ENCODE data around the gene SIMC1. TPM values are rescaled to one million over a fixed set of nuclear protein-coding genes. Genes with fewer than 3 reads are reported as not detected.

The SIMC1 gene
- total RNA-seq, 1 donor from 2014 or later, result 11.5 TPM

GRCh38 chr5:176387384-176387925, 149.2 kb downstream of the SIMC1 start:
- no peak for DNase-seq (ENCODE audit: low spot score)

GRCh38 chr5:176388003-176388443, 149.8 kb downstream of the SIMC1 start:
- DNase-seq (ENCODE audit: low spot score), result no peak

- DNase-seq (ENCODE audit: low spot score), result peak; percentile 93
These were observed 150.4 kb downstream of the SIMC1 start, which contains the start of the genes HIGD2A and NOP16 for GRCh38 chr5:176388444-176389134. Gene HIGD2A (plus strand): TSS chr5:176388751. CDS start chr5:176388820, 69 bp downstream. Gene NOP16 (minus strand): TSS chr5:176388598. CDS start chr5:176388539, 59 bp downstream.

- DNase-seq (ENCODE audit: low spot score), result peak; percentile 98
These were observed 151.2 kb downstream of the SIMC1 start for GRCh38 chr5:176389135-176390123.

- DNase-seq (ENCODE audit: low spot score), result no peak
These were observed 153.3 kb downstream of the SIMC1 start for GRCh38 chr5:176391479-176391878.

- DNase-seq (ENCODE audit: low spot score), result no peak
These were observed 153.8 kb downstream of the SIMC1 start for GRCh38 chr5:176391999-176392398.

- DNase-seq (ENCODE audit: low spot score), result no peak
These were observed 154.3 kb downstream of the SIMC1 start for GRCh38 chr5:176392526-176392925.

DNA sequence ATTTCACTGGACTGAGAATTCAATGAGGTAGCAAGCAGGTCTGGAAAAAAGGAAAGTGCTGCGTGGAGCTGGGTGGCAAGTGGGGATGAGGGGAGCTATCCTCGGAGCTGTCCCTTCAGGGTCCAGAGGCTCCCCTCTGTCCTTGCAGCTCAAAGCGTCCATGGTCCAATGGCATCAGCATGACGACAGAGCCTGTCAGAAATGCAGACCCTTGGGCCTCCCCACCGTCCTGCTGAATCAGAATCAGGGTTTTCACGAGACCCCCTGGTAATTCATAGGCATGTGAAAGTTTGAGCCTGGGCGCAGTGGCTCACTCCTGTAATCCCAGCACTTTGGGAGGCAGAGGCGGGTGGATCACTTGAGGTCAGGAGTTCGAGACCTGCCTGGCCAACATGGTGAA, 155.9 kb downstream of the SIMC1 start:
- no peak for DNase-seq (ENCODE audit: low spot score)

GRCh38 chr5:176394881-176395675, 156.9 kb downstream of the SIMC1 start:
- DNase-seq (ENCODE audit: low spot score), result no peak

Small RNA genes within 50 kb of the gene (microRNA-seq; reads per million reads assigned to microRNA genes)
- 5.8 reads per million for gene MIR1271 (ENCODE audit: borderline number of aligned reads)

Other genes with a start within 250 kb of the SIMC1 start
- gene KIAA1191, start 123.3 kb downstream of the SIMC1 start, total RNA-seq, result 65.9 TPM
- 4.4 TPM for gene ARL10, start 127.1 kb downstream of the SIMC1 start, total RNA-seq
- 38.9 TPM for gene NOP16, start 150.2 kb downstream of the SIMC1 start, total RNA-seq
- gene HIGD2A, start 150.3 kb downstream of the SIMC1 start, total RNA-seq, result 107 TPM
- gene CLTB, start 178.1 kb downstream of the SIMC1 start, total RNA-seq, result 84.7 TPM
- gene FAF2, start 210.0 kb downstream of the SIMC1 start, total RNA-seq, result 34.2 TPM